A673 (cell line): ENCODE results near the gene CMTM1. TPM values are rescaled to one million over a fixed set of nuclear protein-coding genes. Genes with fewer than 3 reads are reported as not detected.
A peak's percentile ranks its signal among the peaks of the same experiment; 100 is the strongest.

ENCODE experiments used
- Bru-seq: library from RNA; stranded (reverse); fragments of 400-500 nt; gene quantifications from one replicate; lab custom pipeline; 2021; lab: Mats Ljungman, UMichigan
- BruChase-seq, 2 experiments: library from RNA; stranded (reverse); fragments of 400-500 nt; gene quantifications; one replicate each; lab custom pipeline; 2021; lab: Mats Ljungman, UMichigan
- BruUV-seq: library from RNA; stranded (reverse); fragments of 400-500 nt; replicated peaks from 2 replicates; lab custom pipeline; 2021; lab: Mats Ljungman, UMichigan
- CTCF ChIA-PET: fragments of 300-600 bp; sonication (Branson Sonifier 250); formaldehyde crosslinking; loops from one replicate; lab custom pipeline; 2022; ENCODE audit warnings: antibody characterized with exemption; lab: Charles Lee
- POLR2A ChIA-PET: fragments of 300-600 bp; sonication (Branson Sonifier 250); formaldehyde crosslinking; loops from one replicate; lab custom pipeline; 2022; ENCODE audit warnings: antibody characterized with exemption; ENCODE audit not compliant: low non-redundant PET; lab: Charles Lee
- DNase-seq: peaks from one replicate; pipeline ENCODE4 v3.0.0-alpha.2; 2015; ENCODE audit warnings: low spot score
- H3K27ac ChIP-seq: fragments of 200-600 bp; sonication (generic); 2 replicates; pipeline ENCODE4 v1.5.1; 2016; ENCODE audit warnings: mixed run types, low read depth, mild to moderate bottlenecking, mixed read lengths, antibody characterized with exemption, low read length; ENCODE audit not compliant: poor library complexity, severe bottlenecking
- H3K27me3 ChIP-seq: fragments of 200-600 bp; sonication (generic); replicated peaks from 2 replicates; pipeline ENCODE4 v1.6.1; 2017; ENCODE audit warnings: mixed run types, low read depth, mild to moderate bottlenecking, mixed read lengths, antibody characterized with exemption, low read length; ENCODE audit not compliant: insufficient read depth, poor library complexity
- H3K36me3 ChIP-seq: fragments of 200-600 bp; sonication (generic); 2 replicates; pipeline ENCODE4 v1.6.1; 2016; ENCODE audit warnings: mixed run types, mild to moderate bottlenecking, mixed read lengths, antibody characterized with exemption, low read length; ENCODE audit not compliant: insufficient read depth, poor library complexity, severe bottlenecking
- H3K4me1 ChIP-seq: fragments of 200-600 bp; sonication (generic); 2 replicates; pipeline ENCODE4 v1.6.1; 2017; ENCODE audit warnings: mixed run types, mild to moderate bottlenecking, mixed read lengths, antibody characterized with exemption, low read length; ENCODE audit not compliant: insufficient read depth, poor library complexity, severe bottlenecking
- H3K4me3 ChIP-seq: fragments of 200-600 bp; sonication (generic); 2 replicates; pipeline ENCODE4 v1.5.1; 2016; ENCODE audit warnings: low read depth, mixed run types, mild to moderate bottlenecking, mixed read lengths, low read length; ENCODE audit not compliant: poor library complexity, severe bottlenecking
- H3K9me3 ChIP-seq: fragments of 200-600 bp; sonication (generic); 2 replicates; pipeline ENCODE4 v1.6.1; 2016; ENCODE audit warnings: mixed run types, low read depth, mild to moderate bottlenecking, mixed read lengths, antibody characterized with exemption, low read length; ENCODE audit not compliant: poor library complexity, severe bottlenecking
- CTCF ChIP-seq: fragments of 300-800, 200-600 bp; sonication (generic); conservative IDR thresholded peaks from 2 replicates; pipeline ENCODE4 v1.5.1; 2017; ENCODE audit warnings: low read depth, mild to moderate bottlenecking, antibody characterized with exemption, low read length, moderate library complexity, mixed read lengths
- EZH2 ChIP-seq: fragments of 200-600 bp; sonication (generic); IDR thresholded peaks from 2 replicates; pipeline ENCODE4 v1.6.1; 2017; ENCODE audit warnings: borderline replicate concordance, low read depth, mild to moderate bottlenecking, mixed read lengths, antibody characterized with exemption, low read length; ENCODE audit not compliant: poor library complexity, severe bottlenecking
- intact Hi-C: fragments of 100-400 bp; cut with micrococcal nuclease; formaldehyde crosslinking; loops from one replicate; pipeline ENCODE4 v1.10.0; 2022; ENCODE audit not compliant: unreplicated experiment
- long read RNA-seq: library from polyadenylated mRNA; stranded (forward); transcript quantifications from one replicate; pipeline ENCODE4 v2.0.0, GENCODE V29; 2022
- total RNA-seq: library from RNA; stranded (reverse); gene quantifications from 2 replicates; pipeline ENCODE4 v1.2.3, GENCODE V29; 2021

CMTM1 gene
- total RNA-seq (5.5 and 7.1 TPM in 2 replicates), Bru-seq, nascent RNA (percentile 63 among the genes with signal in this experiment), BruChase-seq, experiment 1, labeled RNA remaining after a 2-hour chase (percentile 75 among the genes with signal in this experiment), BruChase-seq, experiment 2, labeled RNA remaining after a 6-hour chase (percentile 77 among the genes with signal in this experiment)
- long read RNA-seq, partial matches to known transcripts = 1 of 4 reads
- long read RNA-seq, other reads (novel, unspliced or antisense) = 3 of 4 reads

- H3K36me3 ChIP-seq = peaks cover 8% of the 10 kb centered on the region
- no TSS peak for BruUV-seq
- H3K4me3 ChIP-seq = no peak within 1 kb of the TSS
- H3K9me3 ChIP-seq = no peaks in the 10 kb centered on the region
- intact Hi-C loops = no loop called here
- H3K27ac ChIP-seq = no peak within 1 kb of the TSS
- ChIA-PET CTCF (no interaction called here), POLR2A (no interaction called here)
- no peaks in the 10 kb centered on the region for H3K27me3 ChIP-seq
- no peak for DNase-seq
- TF ChIP-seq CTCF (no peak), EZH2 (no peak)
- H3K4me1 ChIP-seq = no peaks in the 10 kb centered on the region
These were observed at the start of gene CMTM1 for GRCh38 chr16:66566051-66566901. CMTM1 (plus strand) TSS chr16:66566439; CDS start chr16:66566514, 75 bp downstream.

GRCh38 chr16:66516509-66516807, 49.8 kb upstream of the CMTM1 start:
- no peak for TF ChIP-seq CTCF
- BruUV-seq = no TSS peak
- Histone ChIP-seq H3K4me3 (no peak overlapping the region), H3K36me3 (no peaks in the 10 kb centered on the region), H3K4me1 (peaks cover 11% of the 10 kb centered on the region), H3K27me3 (no peaks in the 10 kb centered on the region), H3K9me3 (no peaks in the 10 kb centered on the region), H3K27ac (no peak overlapping the region)
- POLR2A ChIA-PET = no interaction called here
- no peak for DNase-seq
- intact Hi-C loops = no loop called here
- CTCF ChIA-PET = no interaction called here

GRCh38 chr16:66516808-66517585, 49.2 kb upstream of the CMTM1 start:
- CTCF ChIA-PET = no interaction called here
- intact Hi-C loops = no loop called here
- Histone ChIP-seq H3K36me3 (no peaks in the 10 kb centered on the region), H3K27me3 (no peaks in the 10 kb centered on the region), H3K4me1 (peaks cover 11% of the 10 kb centered on the region), H3K9me3 (no peaks in the 10 kb centered on the region), H3K4me3 (no peak overlapping the region), H3K27ac (peak overlapping the region; percentile 32)
- TF ChIP-seq EZH2 (no peak), CTCF (no peak)
- DNase-seq = peak; percentile 60
- POLR2A ChIA-PET = no interaction called here
- no TSS peak for BruUV-seq
